BJ (cell line): Measurements from ENCODE around the gene OR10H2. TPM values are rescaled to one million over a fixed set of nuclear protein-coding genes. Genes with fewer than 3 reads are reported as not detected.

ENCODE experiments used
- CTCF ChIA-PET: fragments of 350-600 bp; formaldehyde crosslinking; extraction: SDS; loops from one replicate; lab custom pipeline; 2021; ENCODE audit warnings: antibody characterized with exemption, inconsistent platforms; lab: Yijun Ruan, JAX
- POLR2A ChIA-PET: fragments of 300-600 bp; sonication (Branson Sonifier 250); formaldehyde crosslinking; extraction: SDS; loops from one replicate; lab custom pipeline; 2021; ENCODE audit warnings: antibody characterized with exemption; lab: Charles Lee
- DNase-seq: peaks from one replicate; pipeline ENCODE4 v3.0.0-alpha.2; 2011; ENCODE audit warnings: low read depth
- H3K27me3 ChIP-seq: 2 replicates; pipeline ENCODE4 v1.6.0; 2011; ENCODE audit warnings: low read length; ENCODE audit not compliant: control insufficient read depth, insufficient read depth
- H3K36me3 ChIP-seq: 2 replicates; pipeline ENCODE4 v1.5.1; 2011; ENCODE audit warnings: low read length; ENCODE audit not compliant: control insufficient read depth, insufficient read depth
- H3K4me3 ChIP-seq: 2 replicates; pipeline ENCODE4 v1.5.1; 2011; ENCODE audit warnings: low read depth, mild to moderate bottlenecking, control low read depth, low read length
- polyA plus RNA-seq: library from polyadenylated mRNA; depleted of rRNA; stranded (reverse); fragments of >200 nt; gene quantifications from 2 replicates; pipeline ENCODE4 v1.2.3, GENCODE V29; 2011; rRNA removed
- TF ChIP-seq, protein P1 (sequence below): IDR thresholded peaks from 2 replicates; pipeline ENCODE4 v1.5.1; 2011; ENCODE audit warnings: low read depth, mild to moderate bottlenecking, control low read depth, inconsistent platforms, low read length, moderate library complexity; ENCODE audit not compliant: insufficient read depth

Gene OR10H2
- polyA plus RNA-seq, 1 experiment = not detected

DNA sequence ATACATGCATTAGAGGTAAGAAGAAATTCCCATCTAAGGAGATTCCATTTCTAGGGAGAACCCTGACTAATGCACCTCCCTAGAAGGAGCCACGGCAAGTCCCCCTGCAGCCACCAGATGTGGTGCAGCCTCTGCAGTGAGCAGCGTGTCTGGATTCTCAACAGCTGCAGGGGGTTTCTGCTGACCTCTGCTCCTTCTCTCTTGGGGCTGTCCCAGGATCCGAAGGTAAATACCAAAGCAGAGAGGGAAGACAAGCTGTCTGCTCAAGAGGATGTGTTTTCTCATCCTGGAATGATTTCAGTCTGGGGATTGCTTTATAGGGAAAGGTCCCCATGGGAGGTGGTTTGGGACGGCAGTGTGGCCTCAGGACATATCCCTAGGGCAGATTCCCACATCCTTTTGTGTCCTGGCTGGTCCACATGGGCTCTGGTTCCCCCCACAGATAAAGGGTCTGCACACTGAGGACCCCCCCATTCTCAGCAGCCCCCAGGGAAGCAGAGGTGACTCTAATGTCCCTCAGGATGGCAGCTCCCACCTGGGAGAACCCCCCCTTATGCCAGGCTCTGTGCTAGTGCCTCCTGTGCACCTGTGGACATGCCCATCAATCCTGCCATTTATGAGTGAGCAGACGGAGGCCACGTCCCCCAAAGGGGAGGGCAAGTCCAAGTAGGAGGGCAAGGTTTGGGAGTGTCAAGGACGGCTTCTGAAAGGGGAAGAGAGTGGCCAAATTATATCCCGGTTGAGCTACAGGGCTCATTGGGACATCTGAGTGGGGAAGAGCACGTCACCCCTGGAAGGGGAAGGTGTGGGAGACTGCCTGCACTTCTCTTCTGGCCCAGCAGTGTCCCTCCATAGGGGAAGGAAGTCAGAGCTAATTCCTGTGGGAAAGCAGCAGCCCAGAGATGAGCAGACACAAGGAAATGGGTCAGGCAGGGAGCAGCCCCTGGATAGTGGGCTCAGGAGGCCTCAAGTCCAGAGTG is 49.5 kb downstream of the OR10H2 start:
- H3K36me3 ChIP-seq = no peaks in the 10 kb centered on the region
- ChIA-PET CTCF (no interaction called here), POLR2A (no interaction called here)
- DNase-seq = no peak
- no peaks in the 10 kb centered on the region for H3K27me3 ChIP-seq
- no peak overlapping the region for H3K4me3 ChIP-seq
- TF ChIP-seq, protein P1, sequence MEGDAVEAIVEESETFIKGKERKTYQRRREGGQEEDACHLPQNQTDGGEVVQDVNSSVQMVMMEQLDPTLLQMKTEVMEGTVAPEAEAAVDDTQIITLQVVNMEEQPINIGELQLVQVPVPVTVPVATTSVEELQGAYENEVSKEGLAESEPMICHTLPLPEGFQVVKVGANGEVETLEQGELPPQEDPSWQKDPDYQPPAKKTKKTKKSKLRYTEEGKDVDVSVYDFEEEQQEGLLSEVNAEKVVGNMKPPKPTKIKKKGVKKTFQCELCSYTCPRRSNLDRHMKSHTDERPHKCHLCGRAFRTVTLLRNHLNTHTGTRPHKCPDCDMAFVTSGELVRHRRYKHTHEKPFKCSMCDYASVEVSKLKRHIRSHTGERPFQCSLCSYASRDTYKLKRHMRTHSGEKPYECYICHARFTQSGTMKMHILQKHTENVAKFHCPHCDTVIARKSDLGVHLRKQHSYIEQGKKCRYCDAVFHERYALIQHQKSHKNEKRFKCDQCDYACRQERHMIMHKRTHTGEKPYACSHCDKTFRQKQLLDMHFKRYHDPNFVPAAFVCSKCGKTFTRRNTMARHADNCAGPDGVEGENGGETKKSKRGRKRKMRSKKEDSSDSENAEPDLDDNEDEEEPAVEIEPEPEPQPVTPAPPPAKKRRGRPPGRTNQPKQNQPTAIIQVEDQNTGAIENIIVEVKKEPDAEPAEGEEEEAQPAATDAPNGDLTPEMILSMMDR = no peak

Other genes with a start within 250 kb of the OR10H2 start
- not detected in 2 replicates for gene PGLYRP2, start 248.5 kb upstream of the OR10H2 start, polyA plus RNA-seq
- gene CYP4F22, start 219.5 kb upstream of the OR10H2 start, polyA plus RNA-seq = not detected in 2 replicates
- not detected in 2 replicates for gene CYP4F8, start 112.8 kb upstream of the OR10H2 start, polyA plus RNA-seq
- not detected in 2 replicates for gene CYP4F3, start 87.1 kb upstream of the OR10H2 start, polyA plus RNA-seq
- gene CYP4F12, start 54.9 kb upstream of the OR10H2 start, polyA plus RNA-seq = not detected in 2 replicates
- gene OR10H3, start 10.0 kb downstream of the OR10H2 start, polyA plus RNA-seq = not detected in 2 replicates
- gene OR10H5, start 59.6 kb downstream of the OR10H2 start, polyA plus RNA-seq = not detected in 2 replicates
- not detected in 2 replicates for gene OR10H1, start 87.6 kb downstream of the OR10H2 start, polyA plus RNA-seq
- not detected in 2 replicates for gene CYP4F2, start 170.1 kb downstream of the OR10H2 start, polyA plus RNA-seq
- not detected in 2 replicates for gene CYP4F11, start 206.5 kb downstream of the OR10H2 start, polyA plus RNA-seq
- gene OR10H4, start 221.0 kb downstream of the OR10H2 start, polyA plus RNA-seq = not detected in 2 replicates